Mesodermal cell (in vitro differentiated cells): ENCODE data around the gene POLR1A.

ENCODE experiments used
- H3K27ac ChIP-seq: 2 replicates; pipeline ENCODE4 v1.7.0; 2013; ENCODE audit warnings: mild to moderate bottlenecking, low read depth, low read length, moderate library complexity; ENCODE audit not compliant: severe bottlenecking
- H3K36me3 ChIP-seq: 2 replicates; pipeline ENCODE4 v1.7.1; 2013; ENCODE audit warnings: mild to moderate bottlenecking, low read length, moderate library complexity; ENCODE audit not compliant: control insufficient read depth, insufficient read depth
- H3K4me1 ChIP-seq: one replicate; pipeline ENCODE4 v1.7.1; 2013; ENCODE audit warnings: mild to moderate bottlenecking, low read length; ENCODE audit not compliant: insufficient read depth, control insufficient read depth, poor library complexity, severe bottlenecking
- H3K4me3 ChIP-seq: 2 replicates; pipeline ENCODE4 v1.7.0; 2013; ENCODE audit warnings: low read length, control low read depth, mild to moderate bottlenecking; ENCODE audit not compliant: insufficient read depth, poor library complexity, severe bottlenecking; ENCODE audit errors: extremely low read depth
- H3K9me3 ChIP-seq: 2 replicates; pipeline ENCODE4 v1.7.1; 2013; ENCODE audit warnings: mild to moderate bottlenecking, low read length, moderate library complexity; ENCODE audit not compliant: control insufficient read depth
- WGBS, 2 experiments: methylation state at CpG; one replicate each; pipeline ENCODE4 v1.1.5; 2013; ENCODE audit warnings: missing lambda C conversion rate in 2 of 2; ENCODE audit not compliant: insufficient coverage in 2 of 2; 5-methylcytosine and 5-hydroxymethylcytosine counted together

Gene POLR1A

GRCh38 chr2:86094229-86094628 is 11.5 kb downstream of the POLR1A start:
- H3K4me3 ChIP-seq = no peak overlapping the region
- 100% methylated on average over 1 of the region's 1 CpG; no CpG with 5 or more reads in 1 of the 2 experiments for WGBS, 2 experiments
- H3K4me1 ChIP-seq = no peaks in the 10 kb centered on the region
- H3K9me3 ChIP-seq = no peaks in the 10 kb centered on the region
- H3K27ac ChIP-seq = no peak overlapping the region
- H3K36me3 ChIP-seq = peaks cover 78% of the 10 kb centered on the region

- H3K4me3 ChIP-seq = no peak overlapping the region
- no peak overlapping the region for H3K27ac ChIP-seq
- no peaks in the 10 kb centered on the region for H3K9me3 ChIP-seq
- no peaks in the 10 kb centered on the region for H3K4me1 ChIP-seq
- 83 to 88% methylated on average over 3 to 12 of the region's 14 CpGs for WGBS, 2 experiments
- peaks cover 79% of the 10 kb centered on the region for H3K36me3 ChIP-seq
These were observed 17.5 kb downstream of the POLR1A start for GRCh38 chr2:86087936-86088850.

- H3K36me3 ChIP-seq = peaks cover 88% of the 10 kb centered on the region
- 94 to 96% methylated on average over 2 to 3 of the region's 5 CpGs for WGBS, 2 experiments
- H3K4me3 ChIP-seq = no peak overlapping the region
- no peak overlapping the region for H3K27ac ChIP-seq
- no peaks in the 10 kb centered on the region for H3K9me3 ChIP-seq
- no peaks in the 10 kb centered on the region for H3K4me1 ChIP-seq
These were observed 22.9 kb downstream of the POLR1A start for GRCh38 chr2:86082756-86083155.

GRCh38 chr2:86081724-86082123 is 24.0 kb downstream of the POLR1A start:
- WGBS, 2 experiments = 92 to 95% methylated on average over 3 of the region's 4 CpGs
- H3K4me1 ChIP-seq = no peaks in the 10 kb centered on the region
- H3K36me3 ChIP-seq = peaks cover 89% of the 10 kb centered on the region
- no peak overlapping the region for H3K4me3 ChIP-seq
- H3K9me3 ChIP-seq = no peaks in the 10 kb centered on the region
- H3K27ac ChIP-seq = no peak overlapping the region

- Histone ChIP-seq H3K4me3 (no peak overlapping the region), H3K27ac (no peak overlapping the region), H3K4me1 (no peaks in the 10 kb centered on the region), H3K9me3 (no peaks in the 10 kb centered on the region), H3K36me3 (peaks cover 89% of the 10 kb centered on the region)
- WGBS, 2 experiments = 79 to 91% methylated on average over 8 to 11 of the region's 14 CpGs
These were observed 25.4 kb downstream of the POLR1A start for GRCh38 chr2:86079981-86080911.

GRCh38 chr2:86078774-86079545 is 26.7 kb downstream of the POLR1A start:
- H3K36me3 ChIP-seq = peaks cover 93% of the 10 kb centered on the region
- no peak overlapping the region for H3K27ac ChIP-seq
- H3K9me3 ChIP-seq = no peaks in the 10 kb centered on the region
- no peak overlapping the region for H3K4me3 ChIP-seq
- H3K4me1 ChIP-seq = no peaks in the 10 kb centered on the region
- WGBS, 2 experiments = 91 to 96% methylated on average over 4 to 7 of the region's 7 CpGs

- H3K27ac ChIP-seq = no peak overlapping the region
- H3K4me1 ChIP-seq = no peaks in the 10 kb centered on the region
- H3K4me3 ChIP-seq = no peak overlapping the region
- peaks cover 96% of the 10 kb centered on the region for H3K36me3 ChIP-seq
- no peaks in the 10 kb centered on the region for H3K9me3 ChIP-seq
- WGBS, 2 experiments = 96 to 97% methylated on average over 4 of the region's 5 CpGs
These were observed 29.8 kb downstream of the POLR1A start for GRCh38 chr2:86075886-86076285.

GRCh38 chr2:86074811-86075210 is 30.9 kb downstream of the POLR1A start:
- H3K4me1 ChIP-seq = no peaks in the 10 kb centered on the region
- H3K27ac ChIP-seq = no peak overlapping the region
- WGBS, 2 experiments = 96 to 97% methylated on average over 12 to 15 of the region's 15 CpGs
- no peak overlapping the region for H3K4me3 ChIP-seq
- H3K9me3 ChIP-seq = no peaks in the 10 kb centered on the region
- peaks cover 97% of the 10 kb centered on the region for H3K36me3 ChIP-seq

- peaks cover 97% of the 10 kb centered on the region for H3K36me3 ChIP-seq
- H3K4me3 ChIP-seq = no peak overlapping the region
- H3K9me3 ChIP-seq = no peaks in the 10 kb centered on the region
- no peak overlapping the region for H3K27ac ChIP-seq
- WGBS, 2 experiments = 83 to 95% methylated on average over 2 to 3 of the region's 3 CpGs
- H3K4me1 ChIP-seq = no peaks in the 10 kb centered on the region
These were observed 31.4 kb downstream of the POLR1A start for GRCh38 chr2:86074256-86074655.

- Histone ChIP-seq H3K27ac (no peak overlapping the region), H3K4me1 (peaks cover 6% of the 10 kb centered on the region), H3K36me3 (peaks cover 96% of the 10 kb centered on the region), H3K4me3 (no peak overlapping the region), H3K9me3 (no peaks in the 10 kb centered on the region)
- WGBS, 2 experiments = 86 to 100% methylated on average over 1 of the region's 1 CpG
These were observed 32.5 kb downstream of the POLR1A start for GRCh38 chr2:86073225-86073624.
